OCI-LY7 (cell line): ENCODE measurements around the gene KIF11.

ENCODE experiments used
- EZH2phosphoT487 ChIP-seq: fragments of 200-600 bp; sonication (generic); IDR thresholded peaks from 2 replicates; pipeline ENCODE4 v1.6.1; 2018; ENCODE audit warnings: low read depth, borderline replicate concordance, mild to moderate bottlenecking, mixed run types, antibody characterized with exemption, low read length, moderate library complexity, mixed read lengths
- TF ChIP-seq, protein P1 (sequence below): fragments of 200-600 bp; sonication (generic); conservative IDR thresholded peaks from 2 replicates; pipeline ENCODE4 v1.5.1; 2014; ENCODE audit warnings: mild to moderate bottlenecking, antibody characterized with exemption, low read length, moderate library complexity, mixed read lengths

DNA sequence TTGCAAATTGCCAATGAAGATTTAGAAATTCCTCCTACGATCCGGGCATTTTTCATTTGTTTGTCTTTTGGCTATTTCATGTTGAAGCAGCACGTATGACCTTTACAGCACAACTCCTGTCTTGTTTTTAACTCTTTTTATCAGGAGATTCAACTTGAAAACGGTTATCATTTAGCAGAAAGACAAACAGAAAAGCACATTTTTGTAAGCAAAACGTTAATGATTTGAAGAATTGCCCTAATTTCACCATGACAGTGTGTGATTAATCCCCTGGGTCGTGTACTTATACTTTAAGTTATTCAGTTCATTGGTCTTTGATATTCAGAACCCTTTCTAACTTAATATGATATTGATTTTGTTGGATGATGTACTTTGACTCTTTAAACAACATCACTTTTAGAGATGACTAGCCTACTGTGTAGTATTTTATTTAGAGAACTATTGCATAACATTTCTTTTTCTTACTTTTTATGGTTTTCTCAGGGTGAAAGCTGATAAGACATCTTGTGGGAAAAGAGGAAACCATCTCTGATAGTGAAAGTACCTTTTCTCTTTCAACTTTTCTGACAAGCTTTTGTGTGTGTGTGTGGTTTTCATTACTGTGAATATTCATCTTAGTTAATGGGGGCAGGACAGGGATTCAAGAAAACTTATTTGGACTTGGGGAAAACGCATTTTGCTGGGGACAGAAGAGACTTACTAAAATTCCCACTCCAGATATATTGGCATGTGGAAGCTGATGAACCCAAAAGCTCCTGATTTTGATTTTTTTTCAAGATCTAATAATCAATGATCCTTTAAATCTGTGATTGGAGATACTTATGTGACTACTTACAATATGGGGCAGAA lies 105.0 kb downstream of the KIF11 start:
- TF ChIP-seq, protein P1, sequence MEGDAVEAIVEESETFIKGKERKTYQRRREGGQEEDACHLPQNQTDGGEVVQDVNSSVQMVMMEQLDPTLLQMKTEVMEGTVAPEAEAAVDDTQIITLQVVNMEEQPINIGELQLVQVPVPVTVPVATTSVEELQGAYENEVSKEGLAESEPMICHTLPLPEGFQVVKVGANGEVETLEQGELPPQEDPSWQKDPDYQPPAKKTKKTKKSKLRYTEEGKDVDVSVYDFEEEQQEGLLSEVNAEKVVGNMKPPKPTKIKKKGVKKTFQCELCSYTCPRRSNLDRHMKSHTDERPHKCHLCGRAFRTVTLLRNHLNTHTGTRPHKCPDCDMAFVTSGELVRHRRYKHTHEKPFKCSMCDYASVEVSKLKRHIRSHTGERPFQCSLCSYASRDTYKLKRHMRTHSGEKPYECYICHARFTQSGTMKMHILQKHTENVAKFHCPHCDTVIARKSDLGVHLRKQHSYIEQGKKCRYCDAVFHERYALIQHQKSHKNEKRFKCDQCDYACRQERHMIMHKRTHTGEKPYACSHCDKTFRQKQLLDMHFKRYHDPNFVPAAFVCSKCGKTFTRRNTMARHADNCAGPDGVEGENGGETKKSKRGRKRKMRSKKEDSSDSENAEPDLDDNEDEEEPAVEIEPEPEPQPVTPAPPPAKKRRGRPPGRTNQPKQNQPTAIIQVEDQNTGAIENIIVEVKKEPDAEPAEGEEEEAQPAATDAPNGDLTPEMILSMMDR = no peak
- no peak for TF ChIP-seq EZH2phosphoT487
